ENCODE results near the gene MYH7B. TPM values are rescaled to one million over a fixed set of nuclear protein-coding genes. Genes with fewer than 3 reads are reported as not detected.

MYH7B gene
- total RNA-seq, 2 donors from 2014 or later: 0.14 to 0.27 TPM

DNA sequence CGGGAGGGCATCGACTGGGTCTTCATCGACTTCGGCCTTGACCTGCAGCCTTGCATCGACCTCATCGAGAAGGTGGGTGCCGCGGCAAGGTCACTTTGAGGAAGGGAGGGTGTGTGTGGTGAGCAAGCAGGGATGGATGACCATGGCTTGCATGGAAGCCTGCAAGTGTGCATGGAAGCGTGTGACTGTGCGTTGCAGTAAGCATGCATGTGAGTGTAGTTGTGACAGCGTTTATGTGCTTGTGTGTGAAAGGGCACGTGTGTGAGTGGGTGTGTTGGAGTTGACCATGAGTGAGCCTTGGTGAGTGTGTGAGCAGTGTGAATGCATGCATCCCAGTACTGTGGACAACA, 32.5 kb downstream of the MYH7B start:
- H3K36me3 ChIP-seq: no peaks in the 10 kb centered on the region
- no peak overlapping the region for H3K27ac ChIP-seq
- no peak overlapping the region for H3K4me3 ChIP-seq
- no peaks in the 10 kb centered on the region for H3K27me3 ChIP-seq (replicated peaks; ENCODE audit: insufficient read depth)
- ATAC-seq (ENCODE audit: insufficient number of reproducible peaks, low FRiP score, low read depth) (no peak), DNase-seq (ENCODE audit: low spot score) (no peak)
- H3K4me1 ChIP-seq (ENCODE audit: control insufficient read depth in 1 of 2, low read depth in 2 of 2): no peaks in the 10 kb centered on the region
- TF ChIP-seq, protein P1, sequence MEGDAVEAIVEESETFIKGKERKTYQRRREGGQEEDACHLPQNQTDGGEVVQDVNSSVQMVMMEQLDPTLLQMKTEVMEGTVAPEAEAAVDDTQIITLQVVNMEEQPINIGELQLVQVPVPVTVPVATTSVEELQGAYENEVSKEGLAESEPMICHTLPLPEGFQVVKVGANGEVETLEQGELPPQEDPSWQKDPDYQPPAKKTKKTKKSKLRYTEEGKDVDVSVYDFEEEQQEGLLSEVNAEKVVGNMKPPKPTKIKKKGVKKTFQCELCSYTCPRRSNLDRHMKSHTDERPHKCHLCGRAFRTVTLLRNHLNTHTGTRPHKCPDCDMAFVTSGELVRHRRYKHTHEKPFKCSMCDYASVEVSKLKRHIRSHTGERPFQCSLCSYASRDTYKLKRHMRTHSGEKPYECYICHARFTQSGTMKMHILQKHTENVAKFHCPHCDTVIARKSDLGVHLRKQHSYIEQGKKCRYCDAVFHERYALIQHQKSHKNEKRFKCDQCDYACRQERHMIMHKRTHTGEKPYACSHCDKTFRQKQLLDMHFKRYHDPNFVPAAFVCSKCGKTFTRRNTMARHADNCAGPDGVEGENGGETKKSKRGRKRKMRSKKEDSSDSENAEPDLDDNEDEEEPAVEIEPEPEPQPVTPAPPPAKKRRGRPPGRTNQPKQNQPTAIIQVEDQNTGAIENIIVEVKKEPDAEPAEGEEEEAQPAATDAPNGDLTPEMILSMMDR (IDR thresholded peaks at IDR 0.05): no peak
- no peaks in the 10 kb centered on the region for H3K9me3 ChIP-seq

DNA sequence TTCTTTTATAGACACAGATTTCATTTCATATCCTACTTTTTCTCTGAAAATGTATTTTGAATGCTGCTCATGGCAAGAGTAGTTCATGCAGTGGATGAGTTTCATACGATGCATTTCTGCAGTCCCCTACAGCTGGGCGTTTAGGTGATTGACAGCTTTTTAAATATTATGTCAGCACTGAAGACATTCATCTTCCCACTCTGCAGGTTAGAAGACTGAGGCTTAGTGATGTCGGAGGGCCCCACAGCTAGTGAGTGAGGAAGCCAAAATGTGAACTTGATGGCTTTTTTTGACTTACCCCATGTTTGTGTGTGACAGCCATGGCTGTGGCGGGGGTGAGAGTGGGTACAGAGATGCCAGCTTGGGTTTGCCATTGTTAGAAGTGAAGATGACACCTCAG, 33.5 kb downstream of the MYH7B start:
- TF ChIP-seq, protein P1 (IDR thresholded peaks at IDR 0.05): no peak
- Histone ChIP-seq H3K9me3 (no peaks in the 10 kb centered on the region), H3K27ac (no peak overlapping the region), H3K4me1 (ENCODE audit: control insufficient read depth in 1 of 2, low read depth in 2 of 2) (no peaks in the 10 kb centered on the region), H3K36me3 (peaks cover 3% of the 10 kb centered on the region), H3K4me3 (no peak overlapping the region), H3K27me3 (replicated peaks; ENCODE audit: insufficient read depth) (no peaks in the 10 kb centered on the region)
- no peak for DNase-seq (ENCODE audit: low spot score)
- no peak for ATAC-seq (ENCODE audit: insufficient number of reproducible peaks, low FRiP score, low read depth)

DNA sequence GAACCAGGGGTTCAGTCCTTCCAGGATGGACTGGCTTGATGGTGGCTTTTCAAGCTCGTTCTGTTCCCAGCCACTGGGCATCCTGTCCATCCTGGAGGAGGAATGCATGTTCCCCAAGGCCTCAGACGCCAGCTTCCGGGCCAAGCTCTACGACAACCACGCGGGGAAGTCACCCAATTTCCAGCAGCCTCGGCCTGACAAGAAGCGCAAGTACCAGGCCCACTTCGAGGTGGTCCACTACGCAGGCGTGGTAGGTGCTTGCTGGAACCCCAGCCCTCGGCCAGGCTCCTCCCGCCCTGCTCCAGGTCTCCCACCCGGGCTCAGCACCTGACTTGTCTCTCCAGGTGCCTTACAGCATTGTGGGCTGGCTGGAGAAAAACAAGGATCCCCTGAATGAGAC, 34.0 kb downstream of the MYH7B start:
- Histone ChIP-seq H3K9me3 (no peaks in the 10 kb centered on the region), H3K27me3 (replicated peaks; ENCODE audit: insufficient read depth) (no peaks in the 10 kb centered on the region), H3K4me1 (ENCODE audit: control insufficient read depth in 1 of 2, low read depth in 2 of 2) (no peaks in the 10 kb centered on the region), H3K27ac (no peak overlapping the region), H3K36me3 (peaks cover 6% of the 10 kb centered on the region), H3K4me3 (no peak overlapping the region)
- ATAC-seq (ENCODE audit: insufficient number of reproducible peaks, low FRiP score, low read depth) (no peak), DNase-seq (ENCODE audit: low spot score) (no peak)
- TF ChIP-seq, protein P1 (IDR thresholded peaks at IDR 0.05): no peak

DNA sequence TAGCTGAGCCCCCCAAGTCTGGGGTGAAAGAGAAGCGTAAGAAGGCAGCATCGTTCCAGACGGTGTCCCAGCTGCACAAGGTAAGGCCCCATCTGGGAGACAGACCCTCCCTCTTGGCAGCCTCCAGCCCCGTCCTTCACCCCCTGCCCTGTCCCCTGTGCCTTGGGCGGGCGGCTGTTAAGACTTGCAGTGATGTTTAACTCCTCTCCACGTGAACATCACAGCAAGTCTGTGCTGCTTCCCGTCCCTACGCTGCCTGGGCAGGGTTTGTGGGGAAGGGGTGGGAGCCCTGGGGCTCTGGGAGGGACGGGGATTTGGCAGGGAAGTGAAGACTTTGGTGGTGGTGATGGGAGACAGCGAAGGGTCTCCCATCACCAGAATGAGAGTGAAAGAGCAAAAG, 34.6 kb downstream of the MYH7B start:
- Histone ChIP-seq H3K4me1 (ENCODE audit: control insufficient read depth in 1 of 2, low read depth in 2 of 2) (no peaks in the 10 kb centered on the region), H3K27ac (no peak overlapping the region), H3K27me3 (replicated peaks; ENCODE audit: insufficient read depth) (no peaks in the 10 kb centered on the region), H3K9me3 (no peaks in the 10 kb centered on the region), H3K36me3 (peaks cover 9% of the 10 kb centered on the region), H3K4me3 (no peak overlapping the region)
- no peak for ATAC-seq (ENCODE audit: insufficient number of reproducible peaks, low FRiP score, low read depth)
- TF ChIP-seq, protein P1 (IDR thresholded peaks at IDR 0.05): no peak
- DNase-seq (ENCODE audit: low spot score): no peak

DNA sequence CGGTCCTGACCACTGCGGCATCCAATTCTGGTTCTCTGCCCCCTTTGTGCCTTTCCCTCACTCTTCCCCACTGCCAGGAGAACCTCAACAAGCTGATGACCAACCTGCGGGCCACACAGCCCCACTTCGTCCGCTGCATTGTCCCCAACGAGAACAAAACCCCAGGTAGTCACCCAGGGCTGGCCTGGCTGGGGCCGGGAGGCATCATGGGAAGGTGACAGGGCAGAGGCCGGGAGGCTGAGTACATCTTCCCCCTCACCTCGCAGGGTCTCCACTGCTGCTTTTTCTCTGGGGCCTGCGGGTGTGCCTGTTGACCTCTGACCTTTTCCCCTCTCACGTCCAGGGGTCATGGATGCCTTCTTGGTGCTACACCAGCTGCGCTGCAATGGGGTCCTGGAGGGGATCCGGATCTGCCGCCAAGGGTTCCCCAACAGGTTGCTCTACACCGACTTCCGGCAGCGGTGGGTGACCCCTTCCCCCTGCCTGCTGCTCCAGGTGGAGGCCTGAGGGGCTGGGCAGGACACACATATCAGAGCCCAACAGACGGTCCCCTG, 35.1 kb downstream of the MYH7B start:
- H3K4me1 ChIP-seq (ENCODE audit: control insufficient read depth in 1 of 2, low read depth in 2 of 2): no peaks in the 10 kb centered on the region
- no peak for ATAC-seq (ENCODE audit: insufficient number of reproducible peaks, low FRiP score, low read depth)
- H3K9me3 ChIP-seq: no peaks in the 10 kb centered on the region
- H3K4me3 ChIP-seq: no peak overlapping the region
- peaks cover 14% of the 10 kb centered on the region for H3K36me3 ChIP-seq
- no peak for DNase-seq (ENCODE audit: low spot score)
- TF ChIP-seq, protein P1 (IDR thresholded peaks at IDR 0.05): no peak
- no peak overlapping the region for H3K27ac ChIP-seq
- no peaks in the 10 kb centered on the region for H3K27me3 ChIP-seq (replicated peaks; ENCODE audit: insufficient read depth)
